Osteoblast (primary cell): ENCODE data around the gene AK9. TPM values are rescaled to one million over a fixed set of nuclear protein-coding genes. Genes with fewer than 3 reads are reported as not detected.

Source experiments
- DNase-seq: peaks from one replicate; pipeline ENCODE4 v3.0.0; 2011; ENCODE audit warnings: low spot score, mixed read lengths; ENCODE audit not compliant: insufficient read length; ENCODE audit errors: missing footprints
- H2AFZ ChIP-seq: 2 replicates; pipeline ENCODE4 v1.6.0; 2011; ENCODE audit warnings: mild to moderate bottlenecking, low read length
- H3K27ac ChIP-seq: 2 replicates; pipeline ENCODE4 v1.5.1; 2011; ENCODE audit warnings: mild to moderate bottlenecking, low read depth, low read length, moderate library complexity
- H3K27me3 ChIP-seq: 2 replicates; pipeline ENCODE4 v1.6.0; 2012; ENCODE audit warnings: mild to moderate bottlenecking, control low read depth, inconsistent platforms, low read length, moderate library complexity; ENCODE audit not compliant: insufficient read depth
- H3K36me3 ChIP-seq: 2 replicates; pipeline ENCODE4 v1.5.1; 2011; ENCODE audit warnings: mild to moderate bottlenecking, low read length, control low read depth, moderate library complexity; ENCODE audit not compliant: insufficient read depth
- H3K4me1 ChIP-seq: 2 replicates; pipeline ENCODE4 v1.5.1; 2011; ENCODE audit warnings: mild to moderate bottlenecking, low read length, control low read depth, moderate library complexity; ENCODE audit not compliant: insufficient read depth
- H3K4me2 ChIP-seq: 2 replicates; pipeline ENCODE4 v1.6.0; 2011; ENCODE audit warnings: mild to moderate bottlenecking, low read length; ENCODE audit not compliant: insufficient read depth
- H3K4me3 ChIP-seq: fragments of 200-600 bp; sonication (generic); 3 replicates; pipeline ENCODE4 v1.5.1; 2012; ENCODE audit warnings: mild to moderate bottlenecking, low read length, inconsistent platforms; ENCODE audit not compliant: insufficient read depth
- H3K79me2 ChIP-seq: 2 replicates; pipeline ENCODE4 v1.6.0; 2012; ENCODE audit warnings: mild to moderate bottlenecking, low read length, control low read depth, inconsistent platforms; ENCODE audit not compliant: insufficient read depth
- H3K9me3 ChIP-seq: 2 replicates; pipeline ENCODE4 v1.5.1; 2011; ENCODE audit warnings: low read depth, low read length, control low read depth
- H4K20me1 ChIP-seq: 2 replicates; pipeline ENCODE4 v1.6.0; 2012; ENCODE audit warnings: mild to moderate bottlenecking, low read length, control low read depth; ENCODE audit not compliant: insufficient read depth
- total RNA-seq: library from RNA; depleted of rRNA; stranded (reverse); fragments of >200 nt; gene quantifications from 2 replicates; pipeline ENCODE4 v1.2.3, GENCODE V29; 2012
- TF ChIP-seq, protein P1 (sequence below): IDR thresholded peaks from 2 replicates; pipeline ENCODE4 v1.5.1; 2011; ENCODE audit warnings: mild to moderate bottlenecking, low read depth, low read length, moderate library complexity; ENCODE audit errors: extremely low read depth

Gene AK9
- total RNA-seq, 1 donor, result 5.8 TPM

DNA sequence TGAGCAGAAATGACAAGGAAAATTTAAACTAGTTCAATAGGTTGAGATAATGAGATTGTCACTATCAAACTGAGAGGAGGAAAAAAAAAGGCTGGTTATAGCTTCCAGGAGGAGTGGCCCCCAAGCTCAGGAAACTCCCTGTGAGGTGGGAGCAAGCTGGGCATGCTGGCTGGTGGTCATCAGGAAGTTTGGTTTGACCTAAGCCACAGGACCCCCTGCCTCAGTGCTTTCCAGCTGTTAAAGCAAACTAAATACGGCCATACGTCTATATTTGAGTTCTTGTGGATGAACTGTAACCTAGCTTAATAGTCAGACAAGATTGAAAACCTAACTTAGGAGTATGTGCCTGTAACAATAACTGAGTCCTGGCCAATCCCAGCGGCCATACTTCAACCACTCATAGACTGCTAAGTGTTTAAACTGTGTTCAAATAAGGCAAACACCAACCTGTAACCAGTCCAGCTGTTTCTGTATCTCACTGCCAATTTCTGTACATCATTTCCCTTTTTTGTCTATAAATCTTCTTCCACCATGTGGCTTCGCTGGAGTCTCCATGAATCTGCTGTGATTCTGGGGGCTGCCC lies 183.4 kb downstream of the AK9 start:
- H3K36me3 ChIP-seq, result no peaks in the 10 kb centered on the region
- H3K79me2 ChIP-seq, result no peaks in the 10 kb centered on the region
- no peak for DNase-seq
- H3K4me3 ChIP-seq, result no peak overlapping the region
- no peak overlapping the region for H3K4me2 ChIP-seq
- peaks cover 3% of the 10 kb centered on the region for H3K27me3 ChIP-seq
- no peaks in the 10 kb centered on the region for H3K9me3 ChIP-seq
- no peaks in the 10 kb centered on the region for H4K20me1 ChIP-seq
- no peak overlapping the region for H2AFZ ChIP-seq
- TF ChIP-seq, protein P1, sequence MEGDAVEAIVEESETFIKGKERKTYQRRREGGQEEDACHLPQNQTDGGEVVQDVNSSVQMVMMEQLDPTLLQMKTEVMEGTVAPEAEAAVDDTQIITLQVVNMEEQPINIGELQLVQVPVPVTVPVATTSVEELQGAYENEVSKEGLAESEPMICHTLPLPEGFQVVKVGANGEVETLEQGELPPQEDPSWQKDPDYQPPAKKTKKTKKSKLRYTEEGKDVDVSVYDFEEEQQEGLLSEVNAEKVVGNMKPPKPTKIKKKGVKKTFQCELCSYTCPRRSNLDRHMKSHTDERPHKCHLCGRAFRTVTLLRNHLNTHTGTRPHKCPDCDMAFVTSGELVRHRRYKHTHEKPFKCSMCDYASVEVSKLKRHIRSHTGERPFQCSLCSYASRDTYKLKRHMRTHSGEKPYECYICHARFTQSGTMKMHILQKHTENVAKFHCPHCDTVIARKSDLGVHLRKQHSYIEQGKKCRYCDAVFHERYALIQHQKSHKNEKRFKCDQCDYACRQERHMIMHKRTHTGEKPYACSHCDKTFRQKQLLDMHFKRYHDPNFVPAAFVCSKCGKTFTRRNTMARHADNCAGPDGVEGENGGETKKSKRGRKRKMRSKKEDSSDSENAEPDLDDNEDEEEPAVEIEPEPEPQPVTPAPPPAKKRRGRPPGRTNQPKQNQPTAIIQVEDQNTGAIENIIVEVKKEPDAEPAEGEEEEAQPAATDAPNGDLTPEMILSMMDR, result no peak
- H3K4me1 ChIP-seq, result peaks cover 5% of the 10 kb centered on the region
- H3K27ac ChIP-seq, result no peak overlapping the region

DNA sequence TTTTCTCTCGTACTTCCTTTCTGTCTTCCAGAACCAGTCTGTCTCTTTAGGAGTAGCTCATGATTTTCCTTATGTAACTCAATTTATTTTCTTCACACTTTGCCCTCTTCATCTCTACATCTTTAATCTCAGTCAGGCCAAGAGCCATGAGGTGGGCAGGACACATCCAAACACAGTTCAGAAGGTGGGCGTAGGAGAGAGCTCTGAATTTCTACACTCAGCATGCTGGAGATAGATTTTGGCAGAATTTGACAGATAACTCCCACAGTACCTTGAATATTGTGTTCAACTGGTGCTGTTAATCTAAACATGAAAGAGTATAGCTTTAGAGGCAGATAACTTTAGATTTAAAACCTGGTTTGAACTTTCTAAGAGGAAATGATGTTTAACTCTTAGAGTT lies 184.2 kb downstream of the AK9 start:
- peaks cover 3% of the 10 kb centered on the region for H3K27me3 ChIP-seq
- no peaks in the 10 kb centered on the region for H3K79me2 ChIP-seq
- no peaks in the 10 kb centered on the region for H3K9me3 ChIP-seq
- no peaks in the 10 kb centered on the region for H3K36me3 ChIP-seq
- no peak overlapping the region for H3K4me3 ChIP-seq
- DNase-seq, result no peak
- H3K4me2 ChIP-seq, result no peak overlapping the region
- H4K20me1 ChIP-seq, result no peaks in the 10 kb centered on the region
- no peak overlapping the region for H2AFZ ChIP-seq
- H3K4me1 ChIP-seq, result no peaks in the 10 kb centered on the region
- no peak overlapping the region for H3K27ac ChIP-seq
- TF ChIP-seq, protein P1, result no peak

DNA sequence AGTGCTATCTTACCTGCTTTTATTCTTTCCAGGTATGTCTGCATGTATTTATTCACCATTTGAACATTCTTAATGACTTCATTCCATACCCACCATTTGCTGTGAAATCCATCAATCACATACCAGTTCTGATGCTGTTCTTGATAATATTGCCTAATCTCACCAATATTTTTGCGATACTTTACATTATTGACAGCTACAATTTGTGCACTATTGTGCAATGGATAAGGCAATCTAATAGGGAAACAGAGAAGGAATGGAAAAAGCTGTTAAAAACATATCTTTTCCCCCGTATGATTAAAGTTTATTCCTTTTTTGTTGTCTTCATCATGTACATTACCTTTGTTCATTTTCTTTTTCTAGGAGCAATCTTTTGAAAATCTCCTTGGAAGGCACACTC lies 184.7 kb downstream of the AK9 start:
- no peak overlapping the region for H3K4me2 ChIP-seq
- no peaks in the 10 kb centered on the region for H3K9me3 ChIP-seq
- no peaks in the 10 kb centered on the region for H3K79me2 ChIP-seq
- no peak overlapping the region for H2AFZ ChIP-seq
- TF ChIP-seq, protein P1, result no peak
- peaks cover 3% of the 10 kb centered on the region for H3K27me3 ChIP-seq
- H3K4me3 ChIP-seq, result no peak overlapping the region
- no peaks in the 10 kb centered on the region for H4K20me1 ChIP-seq
- no peaks in the 10 kb centered on the region for H3K4me1 ChIP-seq
- no peaks in the 10 kb centered on the region for H3K36me3 ChIP-seq
- H3K27ac ChIP-seq, result no peak overlapping the region
- no peak for DNase-seq

DNA sequence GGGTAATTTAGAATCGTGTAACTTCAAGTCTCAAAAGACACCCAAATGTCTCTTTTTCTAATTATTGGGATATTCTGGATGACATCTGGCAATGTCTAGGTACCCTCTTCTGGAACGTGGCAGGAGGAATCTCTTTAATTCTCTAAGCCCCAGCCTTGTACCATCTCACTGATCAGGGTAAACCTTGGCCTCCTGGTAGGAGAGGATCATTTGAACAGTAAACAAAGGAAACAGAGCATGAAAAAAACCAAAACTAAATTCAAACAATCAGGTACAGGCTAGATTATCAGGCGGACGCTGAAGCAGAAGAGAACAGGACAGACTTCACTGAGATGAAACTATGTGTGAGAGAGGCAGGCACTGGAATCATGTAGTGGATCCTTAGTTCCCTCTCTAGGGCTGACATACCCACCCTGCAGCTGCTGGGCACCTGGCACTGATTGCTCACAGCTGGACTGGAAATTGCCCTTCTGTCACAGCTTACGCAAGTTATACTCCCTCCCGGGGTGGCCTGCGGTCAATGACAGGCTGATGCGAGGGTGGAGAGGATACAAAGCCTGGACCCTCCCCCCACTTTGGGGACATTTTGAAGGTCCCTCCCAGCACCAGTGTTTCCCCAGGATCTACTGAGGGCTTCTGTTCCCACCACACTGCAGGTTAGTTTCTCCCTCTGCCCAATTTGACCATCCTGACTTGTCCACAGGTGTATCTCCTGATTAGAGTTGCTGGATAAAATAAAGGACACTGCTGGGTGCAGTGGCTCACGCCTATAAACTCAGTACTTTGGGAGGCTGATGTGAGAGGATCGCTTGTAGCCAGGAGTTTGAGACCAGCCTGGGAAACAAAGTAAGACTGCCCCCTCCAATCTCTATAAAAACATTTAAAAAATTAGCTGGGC lies 187.4 kb downstream of the AK9 start:
- Histone ChIP-seq H2AFZ (no peak overlapping the region), H3K27ac (no peak overlapping the region), H3K36me3 (no peaks in the 10 kb centered on the region), H3K4me2 (no peak overlapping the region), H4K20me1 (no peaks in the 10 kb centered on the region), H3K4me1 (no peaks in the 10 kb centered on the region), H3K27me3 (peaks cover 3% of the 10 kb centered on the region), H3K9me3 (no peaks in the 10 kb centered on the region), H3K79me2 (no peaks in the 10 kb centered on the region), H3K4me3 (no peak overlapping the region)
- no peak for DNase-seq
- TF ChIP-seq, protein P1, result no peak
